Testis (tissue), 2 donors: Measurements from ENCODE around the gene RHBDD1.

ENCODE experiments used
- POLR2A ChIP-seq: fragments of 450-650 bp; IDR thresholded peaks from one replicate; pipeline ENCODE4 v1.6.1; 2017; ENCODE audit warnings: antibody characterized with exemption, mild to moderate bottlenecking, moderate library complexity
- TF ChIP-seq, protein P1 (sequence below), 3 experiments: fragments of 450-650 bp in 2 of 3; fragments of 200-600 bp in 1 of 3; sonication (generic) in 1 of 3; IDR thresholded peaks; one replicate each; pipeline ENCODE4 v1.5.1; 2016 to 2019; ENCODE audit warnings: antibody characterized with exemption in 3 of 3, mild to moderate bottlenecking in 2 of 3, moderate library complexity in 1 of 3

- TF ChIP-seq, protein P1, sequence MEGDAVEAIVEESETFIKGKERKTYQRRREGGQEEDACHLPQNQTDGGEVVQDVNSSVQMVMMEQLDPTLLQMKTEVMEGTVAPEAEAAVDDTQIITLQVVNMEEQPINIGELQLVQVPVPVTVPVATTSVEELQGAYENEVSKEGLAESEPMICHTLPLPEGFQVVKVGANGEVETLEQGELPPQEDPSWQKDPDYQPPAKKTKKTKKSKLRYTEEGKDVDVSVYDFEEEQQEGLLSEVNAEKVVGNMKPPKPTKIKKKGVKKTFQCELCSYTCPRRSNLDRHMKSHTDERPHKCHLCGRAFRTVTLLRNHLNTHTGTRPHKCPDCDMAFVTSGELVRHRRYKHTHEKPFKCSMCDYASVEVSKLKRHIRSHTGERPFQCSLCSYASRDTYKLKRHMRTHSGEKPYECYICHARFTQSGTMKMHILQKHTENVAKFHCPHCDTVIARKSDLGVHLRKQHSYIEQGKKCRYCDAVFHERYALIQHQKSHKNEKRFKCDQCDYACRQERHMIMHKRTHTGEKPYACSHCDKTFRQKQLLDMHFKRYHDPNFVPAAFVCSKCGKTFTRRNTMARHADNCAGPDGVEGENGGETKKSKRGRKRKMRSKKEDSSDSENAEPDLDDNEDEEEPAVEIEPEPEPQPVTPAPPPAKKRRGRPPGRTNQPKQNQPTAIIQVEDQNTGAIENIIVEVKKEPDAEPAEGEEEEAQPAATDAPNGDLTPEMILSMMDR (IDR thresholded peaks at IDR 0.05), result no peak
- no peak for TF ChIP-seq POLR2A
Observed at GRCh38 chr2:226788064-226788463, 47.8 kb upstream of the RHBDD1 start.
